ENCODE results near the gene OSBPL8. TPM values are rescaled to one million over a fixed set of nuclear protein-coding genes. Genes with fewer than 3 reads are reported as not detected.
A peak's percentile ranks its signal among the peaks of the same experiment; 100 is the strongest.

OSBPL8 gene
- total and polyA plus RNA-seq, 2 donors (not counting 1 experiment from before 2014, with no cell fraction given) = 89.6 to 240 TPM

DNA sequence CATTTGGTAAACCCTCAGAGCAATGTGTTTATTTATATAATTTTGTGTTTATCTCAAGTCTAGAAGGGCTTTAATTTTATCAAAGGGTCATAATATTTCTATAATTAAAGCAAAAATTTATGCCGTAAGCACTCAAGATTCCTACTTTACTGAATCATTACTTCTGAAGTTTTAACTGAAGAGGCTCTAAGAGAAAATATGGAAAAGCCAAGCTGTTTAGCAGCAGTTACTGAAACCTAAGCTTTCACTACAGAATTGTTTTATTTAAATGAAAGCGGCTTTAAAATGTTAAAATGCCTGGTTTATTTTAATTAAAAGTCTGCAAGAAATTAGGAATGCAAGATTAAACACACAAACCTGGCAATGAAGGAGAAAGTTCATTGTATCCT is 137.4 kb downstream of the OSBPL8 start:
- H3K27me3 ChIP-seq (ENCODE audit: control insufficient read depth, insufficient read depth, low read length) = no peaks in the 10 kb centered on the region
- H3K4me3 ChIP-seq (replicated peaks in 1 of 4; ENCODE audit: control extremely low read depth in 1 of 4, insufficient read depth in 1 of 4, low read depth in 3 of 4, low read length in 4 of 4) = peak overlapping the region; percentile 1 to 66 (median 23)
- TF ChIP-seq, protein P1, sequence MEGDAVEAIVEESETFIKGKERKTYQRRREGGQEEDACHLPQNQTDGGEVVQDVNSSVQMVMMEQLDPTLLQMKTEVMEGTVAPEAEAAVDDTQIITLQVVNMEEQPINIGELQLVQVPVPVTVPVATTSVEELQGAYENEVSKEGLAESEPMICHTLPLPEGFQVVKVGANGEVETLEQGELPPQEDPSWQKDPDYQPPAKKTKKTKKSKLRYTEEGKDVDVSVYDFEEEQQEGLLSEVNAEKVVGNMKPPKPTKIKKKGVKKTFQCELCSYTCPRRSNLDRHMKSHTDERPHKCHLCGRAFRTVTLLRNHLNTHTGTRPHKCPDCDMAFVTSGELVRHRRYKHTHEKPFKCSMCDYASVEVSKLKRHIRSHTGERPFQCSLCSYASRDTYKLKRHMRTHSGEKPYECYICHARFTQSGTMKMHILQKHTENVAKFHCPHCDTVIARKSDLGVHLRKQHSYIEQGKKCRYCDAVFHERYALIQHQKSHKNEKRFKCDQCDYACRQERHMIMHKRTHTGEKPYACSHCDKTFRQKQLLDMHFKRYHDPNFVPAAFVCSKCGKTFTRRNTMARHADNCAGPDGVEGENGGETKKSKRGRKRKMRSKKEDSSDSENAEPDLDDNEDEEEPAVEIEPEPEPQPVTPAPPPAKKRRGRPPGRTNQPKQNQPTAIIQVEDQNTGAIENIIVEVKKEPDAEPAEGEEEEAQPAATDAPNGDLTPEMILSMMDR (conservative IDR thresholded peaks at IDR 0.05 in 1 of 2, IDR thresholded peaks at IDR 0.05 in 1 of 2; ENCODE audit: low read depth in 1 of 2, low read length in 2 of 2) = no peak
- TF ChIP-seq EZH2 (IDR thresholded peaks at IDR 0.05; ENCODE audit: low read length, missing control alignments) = no peak
- peak overlapping the region; percentile 26 for H3K4me2 ChIP-seq (ENCODE audit: extremely low read depth, insufficient read depth, low read length)
- no peak overlapping the region for H3K27ac ChIP-seq (ENCODE audit: insufficient read depth, low read length)
- H3K9me3 ChIP-seq (ENCODE audit: control insufficient read depth, insufficient read depth, low read depth, low read length) = no peaks in the 10 kb centered on the region
- no peaks in the 10 kb centered on the region for H3K79me2 ChIP-seq (ENCODE audit: control insufficient read depth, insufficient read depth, low read length)
- no peaks in the 10 kb centered on the region for H3K36me3 ChIP-seq (ENCODE audit: control insufficient read depth, insufficient read depth, low read length)
- DNase-seq (ENCODE audit: low read depth in 2 of 2) = peak in 1 of 2 donors; percentile 9
- no peaks in the 10 kb centered on the region for H4K20me1 ChIP-seq (ENCODE audit: control insufficient read depth, extremely low read depth, insufficient read depth, low read length)
- no peak overlapping the region for H3K9ac ChIP-seq (ENCODE audit: insufficient read depth, low read length)
- H2AFZ ChIP-seq (ENCODE audit: low read length) = no peak overlapping the region
- H3K4me1 ChIP-seq (ENCODE audit: control insufficient read depth, extremely low read depth, insufficient read depth, low read length) = no peaks in the 10 kb centered on the region

DNA sequence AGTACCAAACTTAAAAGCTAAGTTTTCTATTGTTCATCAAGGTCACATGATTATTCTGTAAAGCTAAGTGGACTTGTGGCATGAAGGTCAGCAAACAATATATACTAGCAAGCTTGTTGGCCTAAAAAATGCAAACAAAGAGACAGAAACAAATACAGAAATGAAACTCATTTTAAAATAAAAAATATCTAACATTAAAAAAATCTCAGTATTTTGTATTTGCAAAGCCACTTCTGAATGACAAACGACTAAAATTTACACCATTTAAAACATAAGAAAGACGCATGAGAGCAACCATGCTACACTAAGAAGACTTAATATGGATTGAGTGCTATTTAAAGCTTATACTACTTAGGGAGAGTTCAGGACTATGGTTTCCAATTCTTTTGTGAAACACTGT is 138.5 kb downstream of the OSBPL8 start:
- no peak for TF ChIP-seq EZH2 (IDR thresholded peaks at IDR 0.05; ENCODE audit: low read length, missing control alignments)
- TF ChIP-seq, protein P1 (conservative IDR thresholded peaks at IDR 0.05 in 1 of 2, IDR thresholded peaks at IDR 0.05 in 1 of 2; ENCODE audit: low read depth in 1 of 2, low read length in 2 of 2) = no peak
- H3K9ac ChIP-seq (ENCODE audit: insufficient read depth, low read length) = no peak overlapping the region
- H3K79me2 ChIP-seq (ENCODE audit: control insufficient read depth, insufficient read depth, low read length) = no peaks in the 10 kb centered on the region
- H3K36me3 ChIP-seq (ENCODE audit: control insufficient read depth, insufficient read depth, low read length) = no peaks in the 10 kb centered on the region
- H3K27ac ChIP-seq (ENCODE audit: insufficient read depth, low read length) = no peak overlapping the region
- DNase-seq (ENCODE audit: low read depth in 2 of 2) = no peak
- peak overlapping the region in 1 of 4 experiments; percentile 66 for H3K4me3 ChIP-seq (replicated peaks in 1 of 4; ENCODE audit: control extremely low read depth in 1 of 4, insufficient read depth in 1 of 4, low read depth in 3 of 4, low read length in 4 of 4)
- H3K9me3 ChIP-seq (ENCODE audit: control insufficient read depth, insufficient read depth, low read depth, low read length) = no peaks in the 10 kb centered on the region
- H2AFZ ChIP-seq (ENCODE audit: low read length) = no peak overlapping the region
- no peaks in the 10 kb centered on the region for H3K4me1 ChIP-seq (ENCODE audit: control insufficient read depth, extremely low read depth, insufficient read depth, low read length)
- no peaks in the 10 kb centered on the region for H3K27me3 ChIP-seq (ENCODE audit: control insufficient read depth, insufficient read depth, low read length)
- no peak overlapping the region for H3K4me2 ChIP-seq (ENCODE audit: extremely low read depth, insufficient read depth, low read length)
- H4K20me1 ChIP-seq (ENCODE audit: control insufficient read depth, extremely low read depth, insufficient read depth, low read length) = no peaks in the 10 kb centered on the region

DNA sequence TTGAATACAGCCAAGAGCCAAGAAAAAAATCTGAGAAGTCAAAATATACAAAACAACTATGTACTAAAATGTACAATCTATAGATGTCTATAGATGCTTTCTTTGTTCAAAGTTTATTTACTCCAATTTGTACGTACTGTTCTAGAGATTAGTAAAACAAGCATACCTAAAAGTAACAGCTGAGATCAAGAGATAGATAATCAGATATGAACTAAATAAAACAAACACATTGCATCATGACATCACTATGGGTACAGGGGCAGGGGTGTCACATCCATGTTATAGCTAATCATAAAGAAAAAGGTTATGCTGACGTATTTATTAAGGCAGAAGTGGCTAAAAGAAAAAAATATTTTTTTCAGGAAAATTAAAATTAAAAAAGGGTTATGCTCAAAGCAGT is 139.3 kb downstream of the OSBPL8 start:
- DNase-seq (ENCODE audit: low read depth in 2 of 2) = no peak
- H3K27ac ChIP-seq (ENCODE audit: insufficient read depth, low read length) = no peak overlapping the region
- H3K9me3 ChIP-seq (ENCODE audit: control insufficient read depth, insufficient read depth, low read depth, low read length) = no peaks in the 10 kb centered on the region
- no peak for TF ChIP-seq EZH2 (IDR thresholded peaks at IDR 0.05; ENCODE audit: low read length, missing control alignments)
- TF ChIP-seq, protein P1 (conservative IDR thresholded peaks at IDR 0.05 in 1 of 2, IDR thresholded peaks at IDR 0.05 in 1 of 2; ENCODE audit: low read depth in 1 of 2, low read length in 2 of 2) = no peak
- no peak overlapping the region for H3K4me2 ChIP-seq (ENCODE audit: extremely low read depth, insufficient read depth, low read length)
- H4K20me1 ChIP-seq (ENCODE audit: control insufficient read depth, extremely low read depth, insufficient read depth, low read length) = no peaks in the 10 kb centered on the region
- no peak overlapping the region for H3K4me3 ChIP-seq (replicated peaks in 1 of 4; ENCODE audit: control extremely low read depth in 1 of 4, insufficient read depth in 1 of 4, low read depth in 3 of 4, low read length in 4 of 4)
- no peaks in the 10 kb centered on the region for H3K36me3 ChIP-seq (ENCODE audit: control insufficient read depth, insufficient read depth, low read length)
- no peak overlapping the region for H3K9ac ChIP-seq (ENCODE audit: insufficient read depth, low read length)
- H3K27me3 ChIP-seq (ENCODE audit: control insufficient read depth, insufficient read depth, low read length) = no peaks in the 10 kb centered on the region
- H3K79me2 ChIP-seq (ENCODE audit: control insufficient read depth, insufficient read depth, low read length) = no peaks in the 10 kb centered on the region
- no peak overlapping the region for H2AFZ ChIP-seq (ENCODE audit: low read length)
- no peaks in the 10 kb centered on the region for H3K4me1 ChIP-seq (ENCODE audit: control insufficient read depth, extremely low read depth, insufficient read depth, low read length)
